Skin of body (tissue), 2 donors: ENCODE results near the gene RTEL1. TPM values are rescaled to one million over a fixed set of nuclear protein-coding genes. Genes with fewer than 3 reads are reported as not detected.
"Not testable (repeated sequence)": the region's sequence is repeated elsewhere in the genome, so short reads cannot be mapped to it uniquely, and the experiment has no call there.

ENCODE experiments used
- DNase-seq: peaks from one replicate; lab custom pipeline; 2025; lab: John Stamatoyannopoulos, UW
- total RNA-seq: library from RNA; depleted of rRNA; stranded (reverse); fragments of >200 nt; gene quantifications from one replicate; pipeline ENCODE4 v1.2.3, GENCODE V29; 2014

RTEL1 gene
- total RNA-seq, 1 donor from 2014 or later, result 13.3 TPM

GRCh38 chr20:63708301-63709148 lies 50.4 kb downstream of the RTEL1 start:
- no peak for DNase-seq

- no peak for DNase-seq
Observed at GRCh38 chr20:63709149-63709527, 51.0 kb downstream of the RTEL1 start.

- DNase-seq, result no peak
Observed at GRCh38 chr20:63711085-63711645, 53.1 kb downstream of the RTEL1 start.

- DNase-seq, result no peak
Observed at GRCh38 chr20:63712191-63712590, 54.1 kb downstream of the RTEL1 start.

- no peak for DNase-seq
Observed at GRCh38 chr20:63714858-63715257, 56.7 kb downstream of the RTEL1 start.

- no peak for DNase-seq
Observed at GRCh38 chr20:63718996-63719395, 60.9 kb downstream of the RTEL1 start.

- not testable (repeated sequence) for DNase-seq
Observed at GRCh38 chr20:63722967-63723622, 65.0 kb downstream of the RTEL1 start.

- DNase-seq, result not testable (repeated sequence)
Observed at GRCh38 chr20:63730189-63730733, 72.1 kb downstream of the RTEL1 start.

- no peak for DNase-seq
Observed at GRCh38 chr20:63731410-63731809, 73.3 kb downstream of the RTEL1 start.

GRCh38 chr20:63732118-63733095 lies 74.3 kb downstream of the RTEL1 start:
- DNase-seq, result no peak

GRCh38 chr20:63733117-63733516 lies 75.0 kb downstream of the RTEL1 start:
- DNase-seq, result no peak

- DNase-seq, result no peak
Observed at GRCh38 chr20:63733579-63734081, 75.5 kb downstream of the RTEL1 start.

GRCh38 chr20:63734111-63734945 lies 76.2 kb downstream of the RTEL1 start:
- DNase-seq, result no peak

GRCh38 chr20:63734946-63735858 lies 77.1 kb downstream of the RTEL1 start:
- no peak for DNase-seq

- DNase-seq, result no peak
Observed at GRCh38 chr20:63735859-63736718, 78.0 kb downstream of the RTEL1 start, which contains the start of gene LIME1. Gene LIME1 (plus strand): TSS chr20:63736664. CDS start chr20:63737550, 886 bp downstream.

GRCh38 chr20:63736893-63737694 lies 79.0 kb downstream of the RTEL1 start:
- DNase-seq, result no peak

GRCh38 chr20:63737695-63737944 lies 79.5 kb downstream of the RTEL1 start:
- DNase-seq, result no peak
